GM12872 (cell line): ENCODE data around the gene PCDH15.

Experiments used
- TF ChIP-seq, protein P1 (sequence below): IDR thresholded peaks from 3 replicates; pipeline ENCODE4 v1.5.1; 2011; ENCODE audit warnings: low read depth, mild to moderate bottlenecking, low read length, moderate library complexity; ENCODE audit not compliant: insufficient read depth

PCDH15 gene

DNA sequence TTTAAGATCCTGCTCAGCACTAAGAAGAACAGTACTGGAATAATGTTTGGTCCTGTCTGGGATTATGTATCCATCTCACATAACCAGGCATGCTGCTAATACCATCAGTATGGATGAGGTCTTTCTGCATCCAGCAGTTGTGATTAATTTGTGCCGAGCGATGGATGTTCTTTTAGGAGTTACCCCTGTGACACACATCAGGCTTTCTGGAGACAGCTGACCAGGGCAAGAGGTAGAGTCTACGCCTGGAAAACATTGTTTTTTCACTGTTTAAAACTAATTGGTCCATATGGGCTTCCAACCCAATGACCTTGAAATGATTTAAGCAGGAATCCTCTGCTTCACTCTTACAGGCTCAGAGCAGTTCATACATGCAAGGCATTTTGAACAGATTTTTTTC lies 603.0 kb downstream of the PCDH15 start:
- TF ChIP-seq, protein P1, sequence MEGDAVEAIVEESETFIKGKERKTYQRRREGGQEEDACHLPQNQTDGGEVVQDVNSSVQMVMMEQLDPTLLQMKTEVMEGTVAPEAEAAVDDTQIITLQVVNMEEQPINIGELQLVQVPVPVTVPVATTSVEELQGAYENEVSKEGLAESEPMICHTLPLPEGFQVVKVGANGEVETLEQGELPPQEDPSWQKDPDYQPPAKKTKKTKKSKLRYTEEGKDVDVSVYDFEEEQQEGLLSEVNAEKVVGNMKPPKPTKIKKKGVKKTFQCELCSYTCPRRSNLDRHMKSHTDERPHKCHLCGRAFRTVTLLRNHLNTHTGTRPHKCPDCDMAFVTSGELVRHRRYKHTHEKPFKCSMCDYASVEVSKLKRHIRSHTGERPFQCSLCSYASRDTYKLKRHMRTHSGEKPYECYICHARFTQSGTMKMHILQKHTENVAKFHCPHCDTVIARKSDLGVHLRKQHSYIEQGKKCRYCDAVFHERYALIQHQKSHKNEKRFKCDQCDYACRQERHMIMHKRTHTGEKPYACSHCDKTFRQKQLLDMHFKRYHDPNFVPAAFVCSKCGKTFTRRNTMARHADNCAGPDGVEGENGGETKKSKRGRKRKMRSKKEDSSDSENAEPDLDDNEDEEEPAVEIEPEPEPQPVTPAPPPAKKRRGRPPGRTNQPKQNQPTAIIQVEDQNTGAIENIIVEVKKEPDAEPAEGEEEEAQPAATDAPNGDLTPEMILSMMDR, result no peak

DNA sequence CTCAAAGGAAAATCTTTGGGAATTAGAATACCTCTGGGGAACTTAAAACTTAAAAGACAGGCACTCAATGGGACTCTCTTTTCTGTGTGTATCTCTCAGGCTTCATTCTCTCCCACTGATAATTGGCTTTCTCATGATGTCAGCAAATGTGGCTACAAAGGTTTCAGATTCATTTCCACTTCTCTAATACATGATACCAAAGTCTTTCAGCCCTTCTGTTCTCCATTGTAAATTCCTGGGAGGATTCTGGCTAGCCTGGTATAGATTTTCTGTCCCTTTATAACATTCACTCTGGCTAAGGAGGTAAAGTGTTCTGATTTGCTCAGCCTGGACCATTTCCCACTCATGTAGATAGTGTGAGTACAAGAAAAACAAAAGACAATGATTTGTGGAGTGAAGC lies 606.2 kb downstream of the PCDH15 start:
- TF ChIP-seq, protein P1, result no peak

- TF ChIP-seq, protein P1, result no peak
Observed at GRCh38 chr10:54159924-54160323, 641.1 kb downstream of the PCDH15 start.

DNA sequence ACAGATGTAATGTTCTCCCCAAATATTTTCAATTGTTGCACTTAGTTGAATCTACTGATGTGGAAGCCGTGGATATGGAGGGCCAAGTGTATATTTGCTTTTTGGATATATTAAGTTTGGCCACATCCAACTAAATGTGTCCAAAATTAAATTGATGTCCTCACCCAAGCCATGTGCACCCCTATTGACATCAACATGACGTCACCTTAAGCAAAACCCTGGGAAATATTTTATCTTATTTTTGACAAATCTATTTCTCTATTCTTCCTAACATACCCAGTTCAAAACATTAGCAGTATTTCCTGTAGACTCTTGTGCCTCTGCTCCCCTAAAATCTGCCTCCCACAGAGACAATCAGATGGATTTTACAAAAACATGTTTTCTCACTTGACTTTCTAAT lies 652.5 kb downstream of the PCDH15 start:
- TF ChIP-seq, protein P1, result no peak

- TF ChIP-seq, protein P1, result no peak
Observed at GRCh38 chr10:54139819-54140428, 661.1 kb downstream of the PCDH15 start.

GRCh38 chr10:54137396-54137795 lies 663.6 kb downstream of the PCDH15 start:
- TF ChIP-seq, protein P1, result no peak

DNA sequence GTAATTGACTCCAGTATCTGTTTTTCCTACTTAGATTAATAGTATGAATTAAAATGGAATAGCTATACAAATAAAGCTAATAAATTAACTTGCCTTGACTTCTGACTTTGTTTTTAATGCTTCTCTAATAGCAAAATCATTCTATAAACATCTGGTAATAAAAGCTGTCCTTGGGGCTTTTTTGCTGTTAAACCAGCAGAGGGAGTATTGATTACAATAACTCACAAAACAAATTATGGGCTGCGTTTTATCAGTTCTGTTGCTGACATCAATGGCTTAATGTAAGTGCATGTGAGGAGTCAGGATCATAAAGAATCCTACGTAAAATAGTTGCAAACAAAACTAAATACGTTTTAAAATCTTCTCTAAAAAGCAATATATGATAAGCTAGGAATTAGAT lies 667.8 kb downstream of the PCDH15 start:
- TF ChIP-seq, protein P1, result no peak

DNA sequence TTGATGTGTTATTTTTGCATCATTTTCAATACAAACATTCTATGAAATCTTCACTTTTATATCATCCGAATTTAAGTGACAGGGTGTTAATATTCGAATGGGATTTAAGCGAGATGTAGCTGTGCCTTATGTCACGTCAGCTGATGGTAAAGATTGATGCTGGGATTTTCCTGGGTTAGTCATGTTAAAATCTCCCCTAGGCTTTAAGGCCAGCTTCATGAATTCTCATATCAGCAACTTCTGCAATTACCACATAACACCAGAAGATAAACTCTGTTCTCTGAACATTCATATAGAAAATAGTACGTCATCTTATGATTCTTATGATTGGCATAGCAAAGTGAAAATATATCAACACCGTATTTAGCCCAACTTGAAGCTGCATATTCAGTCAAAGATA lies 669.2 kb downstream of the PCDH15 start:
- TF ChIP-seq, protein P1, result no peak
